ACC112 (cell line): ENCODE measurements around the gene BUB1.
"Not testable (repeated sequence)": the region's sequence is repeated elsewhere in the genome, so short reads cannot be mapped to it uniquely, and the experiment has no call there.

Experiments used
- H2AFZ ChIP-seq: fragments of 200-600 bp; sonication (generic); one replicate; pipeline ENCODE4 v1.6.0; 2017; ENCODE audit warnings: antibody characterized with exemption, low read length; ENCODE audit not compliant: unreplicated experiment
- H3K27ac ChIP-seq: fragments of 200-600 bp; sonication (generic); 2 replicates; pipeline ENCODE4 v1.5.1; 2014; ENCODE audit warnings: low read depth, mild to moderate bottlenecking, antibody characterized with exemption, low read length, moderate library complexity
- H3K27me3 ChIP-seq: fragments of 200-600 bp; sonication (generic); 2 replicates; pipeline ENCODE4 v1.6.1; 2014; ENCODE audit warnings: mild to moderate bottlenecking, antibody characterized with exemption, low read length, moderate library complexity, mixed read lengths; ENCODE audit not compliant: insufficient read depth
- H3K36me3 ChIP-seq: fragments of 200-600 bp; sonication (generic); 2 replicates; pipeline ENCODE4 v1.6.1; 2016; ENCODE audit warnings: mild to moderate bottlenecking, antibody characterized with exemption, low read length, moderate library complexity, mixed read lengths; ENCODE audit not compliant: insufficient read depth
- H3K4me1 ChIP-seq: fragments of 200-600 bp; sonication (generic); one replicate; pipeline ENCODE4 v1.6.1; 2016; ENCODE audit warnings: low read length, mixed read lengths; ENCODE audit not compliant: insufficient read depth, unreplicated experiment, control insufficient read depth
- H3K4me3 ChIP-seq: fragments of 200-600 bp; sonication (generic); 2 replicates; pipeline ENCODE4 v1.5.1; 2014; ENCODE audit warnings: mild to moderate bottlenecking, low read depth, low read length
- H3K79me2 ChIP-seq: fragments of 200-600 bp; sonication (generic); one replicate; pipeline ENCODE4 v1.6.0; 2016; ENCODE audit warnings: low read length; ENCODE audit not compliant: control insufficient read depth, unreplicated experiment, insufficient read depth

Gene BUB1

DNA sequence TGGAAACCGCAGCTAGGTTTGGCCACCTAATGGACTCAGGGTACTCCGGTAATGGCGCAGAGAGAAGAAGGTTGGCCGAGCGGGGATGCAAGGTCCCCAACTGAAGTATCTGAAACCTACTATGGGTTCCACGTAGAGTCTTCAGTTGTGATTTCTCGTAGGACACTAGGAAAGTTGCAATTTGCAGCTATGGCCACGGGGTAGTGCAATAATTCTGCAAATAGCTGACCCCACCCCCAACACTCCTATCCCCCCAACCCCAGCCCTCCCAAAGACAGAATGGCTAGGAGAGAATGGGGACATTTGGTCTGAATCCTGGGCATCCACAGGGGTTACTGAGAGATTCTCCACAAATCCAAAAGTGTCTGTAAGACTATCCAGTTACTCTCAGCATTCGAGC lies 75.7 kb downstream of the BUB1 start:
- not testable (repeated sequence) for H3K36me3 ChIP-seq, H2AFZ ChIP-seq, H3K79me2 ChIP-seq, H3K4me1 ChIP-seq, H3K27ac ChIP-seq, H3K4me3 ChIP-seq, H3K27me3 ChIP-seq

DNA sequence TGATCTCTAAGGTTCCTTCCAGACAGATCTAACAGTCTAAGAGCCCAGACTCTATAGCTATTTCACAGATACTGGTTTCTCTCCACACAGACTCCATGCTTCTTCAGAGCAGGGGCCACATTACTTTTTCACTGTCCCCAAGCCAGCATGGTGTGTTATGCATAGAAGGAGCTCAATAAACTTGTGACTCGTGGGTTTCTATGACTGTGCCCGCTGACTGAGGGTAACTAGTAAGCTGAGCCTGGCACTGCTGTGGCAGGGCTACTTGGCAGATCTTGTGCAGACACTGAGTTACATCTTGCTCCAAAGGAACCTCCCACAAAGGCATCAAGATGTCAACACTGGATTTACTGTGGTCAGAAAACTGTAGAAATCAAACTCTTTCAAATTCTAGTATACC lies 85.9 kb downstream of the BUB1 start:
- not testable (repeated sequence) for H3K27ac ChIP-seq, H3K36me3 ChIP-seq, H3K4me3 ChIP-seq, H3K4me1 ChIP-seq, H2AFZ ChIP-seq, H3K79me2 ChIP-seq, H3K27me3 ChIP-seq

- H3K4me1 ChIP-seq, H3K4me3 ChIP-seq, H3K36me3 ChIP-seq, H3K79me2 ChIP-seq, H3K27me3 ChIP-seq, H3K27ac ChIP-seq, H2AFZ ChIP-seq: not testable (repeated sequence)
These were observed 88.1 kb downstream of the BUB1 start for GRCh38 chr2:110589677-110590330.

GRCh38 chr2:110588520-110588919 lies 89.3 kb downstream of the BUB1 start:
- H3K4me3 ChIP-seq, H2AFZ ChIP-seq, H3K36me3 ChIP-seq: not testable (repeated sequence)

More at GRCh38 chr2:110588520-110588919, 89.3 kb downstream of the BUB1 start:
- H3K79me2 ChIP-seq, H3K4me1 ChIP-seq, H3K27ac ChIP-seq, H3K27me3 ChIP-seq: not testable (repeated sequence)
